ENCODE results near the gene CACNB2. TPM values are rescaled to one million over a fixed set of nuclear protein-coding genes. Genes with fewer than 3 reads are reported as not detected.

The CACNB2 gene
- total RNA-seq, 4 donors from 2014 or later = 73.5 to 108 (median 87.2) TPM

DNA sequence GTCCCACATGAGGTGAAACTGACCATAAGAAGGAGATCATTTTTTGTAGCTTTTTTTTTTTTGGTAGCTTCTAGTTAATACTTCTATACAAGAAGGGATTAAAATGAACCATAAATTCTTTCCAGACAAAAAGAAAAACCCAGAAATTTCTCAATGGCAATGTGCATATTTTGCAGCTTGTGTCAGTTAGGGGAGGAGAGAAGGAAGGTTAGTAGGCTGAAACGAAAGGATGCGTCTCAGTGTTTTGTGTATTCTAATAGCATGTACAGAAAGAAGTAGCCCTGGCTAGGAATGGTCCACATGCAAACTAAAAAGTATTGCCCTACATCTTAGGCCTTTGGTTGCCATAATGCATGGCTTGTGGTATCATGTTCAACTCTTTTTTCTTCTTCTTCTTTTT, 90.6 kb downstream of the CACNB2 start:
- Histone ChIP-seq H3K27me3 (no peaks in the 10 kb centered on the region), H3K4me1 (peaks cover 0 to 52% (median 40%) of the 10 kb centered on the region in 4 donors), H3K4me3 (no peak overlapping the region), H3K27ac (replicated peaks in 1 of 4) (no peak overlapping the region), H3K9me3 (no peaks in the 10 kb centered on the region), H3K36me3 (no peaks in the 10 kb centered on the region)
- intact Hi-C loops (cut with DNase I) = loop anchor here (10.0 kb wide), 1 partner anchor 486 kb away; no protein-coding TSS in a partner anchor
- 83% methylated on average over 2 of the region's 2 CpGs for WGBS
- peak; percentile 4 for DNase-seq (ENCODE audit: extremely low spot score)
- TF ChIP-seq EP300 (IDR thresholded peaks at IDR 0.05) (no peak), POLR2A (IDR thresholded peaks at IDR 0.05; ENCODE audit: low read depth) (no peak), POLR2AphosphoS5 (IDR thresholded peaks at IDR 0.05) (no peak)
- TF ChIP-seq, protein P1, sequence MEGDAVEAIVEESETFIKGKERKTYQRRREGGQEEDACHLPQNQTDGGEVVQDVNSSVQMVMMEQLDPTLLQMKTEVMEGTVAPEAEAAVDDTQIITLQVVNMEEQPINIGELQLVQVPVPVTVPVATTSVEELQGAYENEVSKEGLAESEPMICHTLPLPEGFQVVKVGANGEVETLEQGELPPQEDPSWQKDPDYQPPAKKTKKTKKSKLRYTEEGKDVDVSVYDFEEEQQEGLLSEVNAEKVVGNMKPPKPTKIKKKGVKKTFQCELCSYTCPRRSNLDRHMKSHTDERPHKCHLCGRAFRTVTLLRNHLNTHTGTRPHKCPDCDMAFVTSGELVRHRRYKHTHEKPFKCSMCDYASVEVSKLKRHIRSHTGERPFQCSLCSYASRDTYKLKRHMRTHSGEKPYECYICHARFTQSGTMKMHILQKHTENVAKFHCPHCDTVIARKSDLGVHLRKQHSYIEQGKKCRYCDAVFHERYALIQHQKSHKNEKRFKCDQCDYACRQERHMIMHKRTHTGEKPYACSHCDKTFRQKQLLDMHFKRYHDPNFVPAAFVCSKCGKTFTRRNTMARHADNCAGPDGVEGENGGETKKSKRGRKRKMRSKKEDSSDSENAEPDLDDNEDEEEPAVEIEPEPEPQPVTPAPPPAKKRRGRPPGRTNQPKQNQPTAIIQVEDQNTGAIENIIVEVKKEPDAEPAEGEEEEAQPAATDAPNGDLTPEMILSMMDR (IDR thresholded peaks at IDR 0.05) = no peak

GRCh38 chr10:18231480-18231879, 91.3 kb downstream of the CACNB2 start:
- Histone ChIP-seq H3K4me3 (no peak overlapping the region), H3K27ac (replicated peaks in 1 of 4) (no peak overlapping the region), H3K27me3 (no peaks in the 10 kb centered on the region), H3K9me3 (no peaks in the 10 kb centered on the region), H3K36me3 (no peaks in the 10 kb centered on the region), H3K4me1 (peaks cover 3 to 55% (median 43%) of the 10 kb centered on the region in 4 donors)
- TF ChIP-seq EP300 (IDR thresholded peaks at IDR 0.05) (no peak), POLR2AphosphoS5 (IDR thresholded peaks at IDR 0.05) (no peak), POLR2A (IDR thresholded peaks at IDR 0.05; ENCODE audit: low read depth) (no peak)
- TF ChIP-seq, protein P1 (IDR thresholded peaks at IDR 0.05) = no peak
- 98% methylated on average over 2 of the region's 2 CpGs for WGBS
- DNase-seq (ENCODE audit: extremely low spot score) = peak; percentile 4
- intact Hi-C loops (cut with DNase I) = loop anchor here (10.0 kb wide), 1 partner anchor 487 kb away; no protein-coding TSS in a partner anchor

GRCh38 chr10:18233775-18234174, 93.6 kb downstream of the CACNB2 start:
- Histone ChIP-seq H3K36me3 (no peaks in the 10 kb centered on the region), H3K9me3 (no peaks in the 10 kb centered on the region), H3K4me3 (no peak overlapping the region), H3K4me1 (peaks cover 10 to 74% (median 60%) of the 10 kb centered on the region in 4 donors), H3K27me3 (no peaks in the 10 kb centered on the region), H3K27ac (replicated peaks in 1 of 4) (no peak overlapping the region)
- intact Hi-C loops (cut with DNase I) = loop anchor here (10.0 kb wide), 1 partner anchor 489 kb away; no protein-coding TSS in a partner anchor
- TF ChIP-seq, protein P1 (IDR thresholded peaks at IDR 0.05) = no peak
- TF ChIP-seq POLR2A (IDR thresholded peaks at IDR 0.05; ENCODE audit: low read depth) (no peak), POLR2AphosphoS5 (IDR thresholded peaks at IDR 0.05) (no peak), EP300 (IDR thresholded peaks at IDR 0.05) (no peak)
- 72% methylated on average over 8 of the region's 8 CpGs for WGBS
- DNase-seq (ENCODE audit: extremely low spot score) = peak; percentile 78

- 80% methylated on average over 4 of the region's 4 CpGs for WGBS
- H3K27me3 ChIP-seq = no peaks in the 10 kb centered on the region
- no peaks in the 10 kb centered on the region for H3K36me3 ChIP-seq
- H3K9me3 ChIP-seq = no peaks in the 10 kb centered on the region
- intact Hi-C loops (cut with DNase I) = loop anchor here (10.0 kb wide), 1 partner anchor 491 kb away; no protein-coding TSS in a partner anchor
- peak; percentile 34 for DNase-seq (ENCODE audit: extremely low spot score)
- H3K27ac ChIP-seq (replicated peaks in 1 of 4) = peak overlapping the region in 2 of 4 donors; percentile 6 to 8
- no peak overlapping the region for H3K4me3 ChIP-seq
- H3K4me1 ChIP-seq = peaks cover 10 to 72% (median 57%) of the 10 kb centered on the region in 4 donors
- TF ChIP-seq POLR2AphosphoS5 (IDR thresholded peaks at IDR 0.05) (no peak), POLR2A (IDR thresholded peaks at IDR 0.05; ENCODE audit: low read depth) (no peak), EP300 (IDR thresholded peaks at IDR 0.05) (no peak)
- TF ChIP-seq, protein P1 (IDR thresholded peaks at IDR 0.05) = no peak
These were observed 95.3 kb downstream of the CACNB2 start for GRCh38 chr10:18235477-18235876.

Data from esophagus muscularis mucosa (tissue), 4 donors.